Natural killer cell (primary cell): Measurements from ENCODE around the gene CCSER2. TPM values are rescaled to one million over a fixed set of nuclear protein-coding genes. Genes with fewer than 3 reads are reported as not detected.

ENCODE experiments used
- ATAC-seq, 3 donors: fragments of 150-1000 bp in 2 of 3; fragments of 200-7000 bp in 1 of 3; cut with Tn5 transposase; 1 replicate in 1 of 3; 2 replicates in 2 of 3; pipeline ENCODE4 v1.10.0; 2021; ENCODE audit warnings: mild to moderate bottlenecking in 2 of 3, moderate library complexity in 2 of 3
- DNase-seq, 2 donors: peaks; one replicate each; pipeline versions ENCODE4 v3.0.0 to v3.0.0-alpha.2; 2013 to 2021; ENCODE audit warnings: mixed read lengths in 1 of 2
- H3K27ac ChIP-seq: one replicate; pipeline ENCODE4 v1.5.1; 2013; ENCODE audit warnings: mild to moderate bottlenecking, low read length
- H3K27me3 ChIP-seq: one replicate; pipeline ENCODE4 v1.6.1; 2013; ENCODE audit warnings: low read length; ENCODE audit not compliant: control insufficient read depth, insufficient read depth
- H3K36me3 ChIP-seq: one replicate; pipeline ENCODE4 v1.6.1; 2013; ENCODE audit warnings: low read length; ENCODE audit not compliant: control insufficient read depth, insufficient read depth
- H3K4me1 ChIP-seq: one replicate; pipeline ENCODE4 v1.6.1; 2013; ENCODE audit warnings: low read length; ENCODE audit not compliant: control insufficient read depth, insufficient read depth
- H3K4me3 ChIP-seq: one replicate; pipeline ENCODE4 v1.5.1; 2013; ENCODE audit warnings: low read length
- H3K9me3 ChIP-seq: one replicate; pipeline ENCODE4 v1.6.1; 2013; ENCODE audit warnings: low read length; ENCODE audit not compliant: control insufficient read depth, insufficient read depth
- H3K27ac Mint-ChIP-seq, 2 donors: one replicate each; pipeline ENCODE4 v1.8.0; 2022; ENCODE audit warnings: mild to moderate bottlenecking in 2 of 2, mixed read lengths in 2 of 2, moderate library complexity in 1 of 2
- H3K27me3 Mint-ChIP-seq, 2 donors: one replicate each; pipeline ENCODE4 v1.8.0; 2022; ENCODE audit warnings: low read depth in 2 of 2, mixed read lengths in 2 of 2
- H3K36me3 Mint-ChIP-seq: one replicate; pipeline ENCODE4 v1.8.0; 2022; ENCODE audit warnings: mixed read lengths
- H3K4me1 Mint-ChIP-seq, 2 donors: one replicate each; pipeline ENCODE4 v1.8.0; 2022; ENCODE audit warnings: mixed read lengths in 2 of 2
- H3K4me3 Mint-ChIP-seq: one replicate; pipeline ENCODE4 v1.8.0; 2022; ENCODE audit warnings: mild to moderate bottlenecking, moderate library complexity, mixed read lengths
- H3K9me3 Mint-ChIP-seq, 2 donors: one replicate each; pipeline ENCODE4 v1.8.0; 2022; ENCODE audit warnings: mixed read lengths in 2 of 2
- CTCF ChIP-seq: fragments of 200-600 bp; IDR thresholded peaks from one replicate; pipeline ENCODE4 v1.8.0; 2022; ENCODE audit warnings: antibody characterized with exemption
- WGBS: methylation state at CpG from one replicate; pipeline ENCODE4 v1.1.7; 2013; ENCODE audit warnings: missing lambda C conversion rate; ENCODE audit not compliant: insufficient coverage; 5-methylcytosine and 5-hydroxymethylcytosine counted together
- intact Hi-C: fragments of 100-400 bp; cut with micrococcal nuclease; formaldehyde crosslinking; loops from one replicate; pipeline ENCODE4 v1.14.2; 2022
- total RNA-seq, 4 donors: library from RNA; stranded (reverse); fragments of 120-200 nt in 1 of 4; gene quantifications; one replicate each; pipeline versions ENCODE4 v1.2.3 to v1.2.4, GENCODE V29; 2013 to 2022

Gene CCSER2
- total RNA-seq, 3 donors from 2014 or later (not counting 1 experiment from before 2014, with no cell fraction given), result 125 to 158 (median 146) TPM

- no peak for ATAC-seq
- TF ChIP-seq CTCF, result no peak
- intact Hi-C loops, result no loop called here
- no peak for DNase-seq
- 94% methylated on average over 5 of the region's 5 CpGs for WGBS
- H3K27ac ChIP-seq, result peak overlapping the region; percentile 31
- Mint-ChIP-seq H3K27ac (no peak overlapping the region), H3K4me1 (peaks cover 26 to 44% of the 10 kb centered on the region in 2 donors), H3K27me3 (no peaks in the 10 kb centered on the region), H3K4me3 (no peak overlapping the region), H3K36me3 (no peaks in the 10 kb centered on the region), H3K9me3 (no peaks in the 10 kb centered on the region)
- H3K4me3 ChIP-seq, result no peak overlapping the region
- H3K9me3 ChIP-seq, result no peaks in the 10 kb centered on the region
- H3K4me1 ChIP-seq, result peaks cover 34% of the 10 kb centered on the region
- H3K36me3 ChIP-seq, result no peaks in the 10 kb centered on the region
- H3K27me3 ChIP-seq, result no peaks in the 10 kb centered on the region
These were observed 8.2 kb downstream of the CCSER2 start for GRCh38 chr10:84336406-84337090.

- Histone ChIP-seq H3K27ac (no peak overlapping the region), H3K27me3 (no peaks in the 10 kb centered on the region), H3K4me3 (no peak overlapping the region), H3K4me1 (peaks cover 40% of the 10 kb centered on the region), H3K36me3 (no peaks in the 10 kb centered on the region), H3K9me3 (no peaks in the 10 kb centered on the region)
- intact Hi-C loops, result no loop called here
- DNase-seq (no peak), ATAC-seq (no peak)
- no peak for TF ChIP-seq CTCF
- Mint-ChIP-seq H3K4me1 (peaks cover 28 to 49% of the 10 kb centered on the region in 2 donors), H3K27ac (no peak overlapping the region), H3K9me3 (no peaks in the 10 kb centered on the region), H3K27me3 (no peaks in the 10 kb centered on the region), H3K36me3 (no peaks in the 10 kb centered on the region), H3K4me3 (no peak overlapping the region)
- 90% methylated on average over 3 of the region's 3 CpGs for WGBS
These were observed 8.8 kb downstream of the CCSER2 start for GRCh38 chr10:84337199-84337598.

GRCh38 chr10:84339025-84339424 is 10.6 kb downstream of the CCSER2 start:
- intact Hi-C loops, result no loop called here
- 90% methylated on average over 1 of the region's 1 CpG for WGBS
- no peaks in the 10 kb centered on the region for H3K27me3 Mint-ChIP-seq
- Histone ChIP-seq H3K36me3 (no peaks in the 10 kb centered on the region), H3K4me1 (peaks cover 37% of the 10 kb centered on the region), H3K27me3 (no peaks in the 10 kb centered on the region), H3K9me3 (no peaks in the 10 kb centered on the region), H3K4me3 (no peak overlapping the region), H3K27ac (no peak overlapping the region)
- peak overlapping the region in 1 of 2 donors; percentile 3 for H3K27ac Mint-ChIP-seq
- no peaks in the 10 kb centered on the region for H3K36me3 Mint-ChIP-seq
- no peak for ATAC-seq
- DNase-seq, result no peak
- no peak for TF ChIP-seq CTCF
- H3K4me1 Mint-ChIP-seq, result peaks cover 47 to 58% of the 10 kb centered on the region in 2 donors
- H3K9me3 Mint-ChIP-seq, result no peaks in the 10 kb centered on the region
- H3K4me3 Mint-ChIP-seq, result no peak overlapping the region

- Histone ChIP-seq H3K27me3 (no peaks in the 10 kb centered on the region), H3K9me3 (no peaks in the 10 kb centered on the region), H3K27ac (no peak overlapping the region), H3K36me3 (no peaks in the 10 kb centered on the region), H3K4me3 (no peak overlapping the region), H3K4me1 (peaks cover 34% of the 10 kb centered on the region)
- Mint-ChIP-seq H3K4me3 (no peak overlapping the region), H3K27me3 (no peaks in the 10 kb centered on the region), H3K4me1 (peaks cover 58 to 59% of the 10 kb centered on the region in 2 donors), H3K36me3 (no peaks in the 10 kb centered on the region), H3K9me3 (no peaks in the 10 kb centered on the region), H3K27ac (peak overlapping the region; percentile 79)
- no peak for TF ChIP-seq CTCF
- DNase-seq (no peak), ATAC-seq (no peak)
- intact Hi-C loops, result no loop called here
- no CpG with 5 or more reads among the region's 3 CpGs for WGBS
These were observed 11.8 kb downstream of the CCSER2 start for GRCh38 chr10:84340187-84340586.
